ENCODE measurements around the gene CYBA. TPM values are rescaled to one million over a fixed set of nuclear protein-coding genes. Genes with fewer than 3 reads are reported as not detected.

Gene CYBA
- total and polyA plus RNA-seq, 10 of the 15 experiments (the other 5 are each of a cell fraction or from before 2014, with no cell fraction given), result 0.55 to 598 (median 258) TPM

DNA sequence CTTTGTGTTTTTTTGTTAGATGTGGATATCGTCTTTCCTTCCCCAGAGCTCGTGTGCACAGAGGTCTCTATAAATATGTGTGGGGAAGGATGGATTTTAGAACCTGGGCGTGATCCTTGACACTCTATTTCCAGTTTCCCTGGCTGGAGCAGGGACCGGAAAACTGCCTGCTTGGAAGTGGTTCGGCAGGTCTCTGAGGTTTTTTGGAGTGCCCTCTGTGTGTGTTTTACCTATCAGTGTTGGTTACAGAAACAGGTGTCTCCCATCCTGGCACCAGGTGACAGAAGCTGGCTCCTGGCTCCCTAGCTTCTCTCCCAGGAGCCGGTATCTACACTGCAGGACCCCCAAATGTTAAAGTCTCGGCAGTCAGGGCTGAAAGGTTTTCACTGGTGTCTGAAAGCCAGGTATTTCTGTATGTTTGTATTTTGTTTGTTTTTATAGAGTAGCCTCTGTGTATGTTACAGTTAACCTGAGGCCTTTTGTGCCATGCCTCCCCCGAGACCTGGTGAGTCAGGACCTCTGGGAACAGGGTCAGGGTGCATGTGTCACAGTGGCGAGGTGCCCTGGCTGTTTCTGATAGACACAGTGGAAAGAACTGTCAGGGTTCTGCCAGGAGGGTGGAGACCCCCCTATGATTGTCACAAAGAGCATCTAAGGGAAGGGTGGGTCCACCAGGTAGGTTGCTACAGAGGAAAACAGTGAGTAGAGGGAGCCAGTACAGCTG, 49.4 kb downstream of the CYBA start (continued):
- TF ChIP-seq, protein P1, sequence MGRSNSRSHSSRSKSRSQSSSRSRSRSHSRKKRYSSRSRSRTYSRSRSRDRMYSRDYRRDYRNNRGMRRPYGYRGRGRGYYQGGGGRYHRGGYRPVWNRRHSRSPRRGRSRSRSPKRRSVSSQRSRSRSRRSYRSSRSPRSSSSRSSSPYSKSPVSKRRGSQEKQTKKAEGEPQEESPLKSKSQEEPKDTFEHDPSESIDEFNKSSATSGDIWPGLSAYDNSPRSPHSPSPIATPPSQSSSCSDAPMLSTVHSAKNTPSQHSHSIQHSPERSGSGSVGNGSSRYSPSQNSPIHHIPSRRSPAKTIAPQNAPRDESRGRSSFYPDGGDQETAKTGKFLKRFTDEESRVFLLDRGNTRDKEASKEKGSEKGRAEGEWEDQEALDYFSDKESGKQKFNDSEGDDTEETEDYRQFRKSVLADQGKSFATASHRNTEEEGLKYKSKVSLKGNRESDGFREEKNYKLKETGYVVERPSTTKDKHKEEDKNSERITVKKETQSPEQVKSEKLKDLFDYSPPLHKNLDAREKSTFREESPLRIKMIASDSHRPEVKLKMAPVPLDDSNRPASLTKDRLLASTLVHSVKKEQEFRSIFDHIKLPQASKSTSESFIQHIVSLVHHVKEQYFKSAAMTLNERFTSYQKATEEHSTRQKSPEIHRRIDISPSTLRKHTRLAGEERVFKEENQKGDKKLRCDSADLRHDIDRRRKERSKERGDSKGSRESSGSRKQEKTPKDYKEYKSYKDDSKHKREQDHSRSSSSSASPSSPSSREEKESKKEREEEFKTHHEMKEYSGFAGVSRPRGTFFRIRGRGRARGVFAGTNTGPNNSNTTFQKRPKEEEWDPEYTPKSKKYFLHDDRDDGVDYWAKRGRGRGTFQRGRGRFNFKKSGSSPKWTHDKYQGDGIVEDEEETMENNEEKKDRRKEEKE (IDR thresholded peaks at IDR 0.05), result no peak
- no peak for TF ChIP-seq HDAC2 (IDR thresholded peaks at IDR 0.05)
- no peak for TF ChIP-seq FOS (IDR thresholded peaks at IDR 0.05; ENCODE audit: borderline replicate concordance, extremely low read depth, insufficient read length)

DNA sequence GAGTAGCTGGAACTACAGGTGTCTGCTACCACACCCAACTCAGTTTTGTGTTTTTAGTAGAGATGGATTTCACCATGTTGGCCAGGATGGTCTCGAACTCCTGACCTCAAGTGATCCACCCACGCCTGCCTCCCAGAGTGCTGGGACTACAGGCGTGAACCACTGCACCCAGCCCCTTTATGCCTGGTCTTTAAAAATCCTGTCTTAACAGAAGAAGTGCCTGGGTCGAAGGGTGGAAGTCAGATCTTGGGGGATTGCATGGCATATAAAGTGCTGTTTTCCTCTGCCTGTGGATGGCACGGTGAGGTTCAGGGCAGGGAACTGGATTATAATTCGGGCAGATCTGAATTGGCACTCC, 50.3 kb downstream of the CYBA start:
- no peak for FAIRE-seq
- CTCF ChIA-PET, result no interaction called here
- H3K27ac ChIP-seq (ENCODE audit: control insufficient read depth, insufficient read depth), result no peak overlapping the region
- peaks cover 23 to 35% of the 10 kb centered on the region in 2 experiments for H3K36me3 ChIP-seq (ENCODE audit: control insufficient read depth in 2 of 2, insufficient read depth in 2 of 2, low read length in 1 of 2)
- TF ChIP-seq SREBF2 (IDR thresholded peaks at IDR 0.05; ENCODE audit: low read length) (no peak), E2F4 (IDR thresholded peaks at IDR 0.05; ENCODE audit: low read depth, low read length) (no peak), SPI1 (IDR thresholded peaks at IDR 0.05; ENCODE audit: borderline replicate concordance, insufficient read depth, low read depth, low read length) (no peak), BRCA1 (IDR thresholded peaks at IDR 0.05; ENCODE audit: low read depth, low read length) (no peak), MTA3 (IDR thresholded peaks at IDR 0.05; ENCODE audit: borderline replicate concordance, low read length) (no peak), ATF7 (IDR thresholded peaks at IDR 0.05; ENCODE audit: low read depth) (no peak), RCOR1 (conservative IDR thresholded peaks at IDR 0.05; ENCODE audit: low read depth, low read length) (no peak), BACH1 (IDR thresholded peaks at IDR 0.05; ENCODE audit: borderline replicate concordance) (no peak), MXI1 (IDR thresholded peaks at IDR 0.05; ENCODE audit: low read depth, low read length) (no peak), NFYA (IDR thresholded peaks at IDR 0.05; ENCODE audit: borderline replicate concordance, low read depth, low read length) (no peak), CBX5 (IDR thresholded peaks at IDR 0.05; ENCODE audit: low read depth) (no peak)
- peaks cover 2% of the 10 kb centered on the region; the same call in 1 of the 2 replicates for H3K79me2 ChIP-seq (ENCODE audit: control insufficient read depth, insufficient read depth, low read length)
- SMC1A ChIA-PET (ENCODE audit: uncharacterized antibody, unreplicated experiment), result no interaction called here
- no peaks in the 10 kb centered on the region for H3K27me3 ChIP-seq (replicated peaks in 1 of 2; ENCODE audit: control insufficient read depth in 2 of 2, insufficient read depth in 2 of 2, low read length in 1 of 2)
- H3K4me2 ChIP-seq (ENCODE audit: control insufficient read depth, insufficient read depth), result no peak overlapping the region
- no peak overlapping the region for H2AFZ ChIP-seq (ENCODE audit: control insufficient read depth, low read depth, low read length)
- 96% methylated on average over 6 of the region's 6 CpGs for WGBS (ENCODE audit: insufficient coverage, insufficient replicate concordance, low lambda C conversion rate, missing lambda C conversion rate)
- DNase-seq (ENCODE audit: low read depth, low spot score), result no peak
- RAD21 ChIA-PET (ENCODE audit: unreplicated experiment), result no interaction called here
- H3K9ac ChIP-seq (ENCODE audit: control insufficient read depth, insufficient read depth, low read length), result no peak overlapping the region
- H3K4me3 ChIP-seq, result no peak overlapping the region
- ATAC-seq, result no peak
- POLR2A ChIA-PET, result no interaction called here
- intact Hi-C loops (cut with micrococcal nuclease; ENCODE audit: unreplicated experiment) (no loop called here), in situ Hi-C loops (cut with MboI) (no loop called here)
- no TSS peak for BruUV-seq (replicated peaks)
- H3K4me1 ChIP-seq (ENCODE audit: control insufficient read depth, insufficient read depth, low read length), result no peaks in the 10 kb centered on the region; the same call in 1 of the 2 replicates
- no peaks in the 10 kb centered on the region for H4K20me1 ChIP-seq (ENCODE audit: control insufficient read depth, insufficient read depth)
- no peaks in the 10 kb centered on the region for H3K9me3 ChIP-seq (replicated peaks; ENCODE audit: control insufficient read depth, insufficient read depth, low read length)

Data from GM12878 (cell line).